ENCODE measurements around the gene FLNB. TPM values are rescaled to one million over a fixed set of nuclear protein-coding genes. Genes with fewer than 3 reads are reported as not detected.

FLNB gene
- total and polyA plus RNA-seq, 2 of the 13 experiments (the other 11 are each of a cell fraction or from before 2014, with no cell fraction given) = 106 to 130 TPM

GRCh38 chr3:57992452-57993213, 15.6 kb upstream of the FLNB start (continued):
- TF ChIP-seq ZNF724P (CRISPR knock-in tag; IDR thresholded peaks at IDR 0.05; ENCODE audit: borderline replicate concordance) (0 out of 2 replicates have a peak, but pooled peaks have one; percentile 23), PRMT3 (CRISPR knock-in tag; IDR thresholded peaks at IDR 0.05; ENCODE audit: borderline replicate concordance, low read depth) (no peak), MXD1 (CRISPR knock-in tag; IDR thresholded peaks at IDR 0.05) (no peak), ZBTB40 (IDR thresholded peaks at IDR 0.05) (no peak), ZBTB40 (CRISPR knock-in tag; IDR thresholded peaks at IDR 0.05) (no peak), ZNF142 (CRISPR knock-in tag; IDR thresholded peaks at IDR 0.05) (no peak), ZFP1 (CRISPR knock-in tag; IDR thresholded peaks at IDR 0.05) (no peak), HOXA7 (CRISPR knock-in tag; IDR thresholded peaks at IDR 0.05) (no peak), SMAD1 (CRISPR knock-in tag; IDR thresholded peaks at IDR 0.05; ENCODE audit: borderline replicate concordance, low read depth) (no peak)
